GM18951 (cell line): ENCODE measurements around the gene GABRB1.

ENCODE experiments used
- POLR2A ChIP-seq: IDR thresholded peaks from 4 replicates; pipeline ENCODE4 v1.6.1; 2011; ENCODE audit warnings: mild to moderate bottlenecking; ENCODE audit not compliant: insufficient read length, insufficient read depth; ENCODE audit errors: extremely low read depth
- in situ Hi-C: fragments of 300-500 bp; cut with MboI; formaldehyde crosslinking; loops from one replicate; pipeline ENCODE4 v1.12.0; 2022; ENCODE audit warnings: low sequenced_read_pairs, mixed read lengths, inconsistent platforms; ENCODE audit not compliant: unreplicated experiment

GABRB1 gene

DNA sequence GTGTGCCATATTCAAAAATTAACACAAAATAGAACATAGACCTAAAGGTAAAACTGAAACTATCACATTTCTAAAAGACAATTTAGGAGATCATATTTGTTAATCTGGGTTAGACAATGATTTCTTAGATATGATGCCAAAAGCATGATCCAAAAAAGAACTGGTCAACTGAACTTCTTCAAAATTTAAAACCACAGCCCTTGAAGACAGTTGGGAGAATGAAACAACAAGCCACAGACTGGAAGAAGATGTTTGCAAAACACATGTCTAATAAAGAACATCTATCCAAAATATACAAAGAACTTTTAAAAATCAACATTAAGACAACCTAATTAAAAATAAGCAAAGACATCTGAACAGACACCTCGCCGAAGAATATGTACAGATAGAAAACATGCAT is 412.7 kb downstream of the GABRB1 start:
- in situ Hi-C loops: no loop called here

DNA sequence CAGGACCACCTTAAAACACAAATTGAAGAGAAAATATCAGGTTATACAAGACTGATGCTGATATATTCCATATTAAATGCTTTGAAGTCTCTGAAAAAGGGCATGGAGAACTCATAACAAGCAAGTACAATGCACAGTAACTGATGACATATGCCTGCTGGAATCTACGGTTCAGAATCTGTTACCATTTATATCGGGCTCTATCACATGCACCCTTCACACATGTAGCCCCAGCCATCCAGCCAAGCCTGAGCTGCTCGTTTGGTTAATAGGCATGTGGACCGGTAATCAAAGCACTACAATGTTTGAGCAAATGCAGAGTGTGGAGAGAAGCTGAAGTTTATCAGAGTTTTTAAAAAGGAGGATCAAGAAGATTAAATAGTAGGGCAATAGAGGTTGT is 420.3 kb downstream of the GABRB1 start:
- no peak for TF ChIP-seq POLR2A
- in situ Hi-C loops: no loop called here

More for the DNA sequence above, 412.7 kb downstream of the GABRB1 start:
- no peak for TF ChIP-seq POLR2A

DNA sequence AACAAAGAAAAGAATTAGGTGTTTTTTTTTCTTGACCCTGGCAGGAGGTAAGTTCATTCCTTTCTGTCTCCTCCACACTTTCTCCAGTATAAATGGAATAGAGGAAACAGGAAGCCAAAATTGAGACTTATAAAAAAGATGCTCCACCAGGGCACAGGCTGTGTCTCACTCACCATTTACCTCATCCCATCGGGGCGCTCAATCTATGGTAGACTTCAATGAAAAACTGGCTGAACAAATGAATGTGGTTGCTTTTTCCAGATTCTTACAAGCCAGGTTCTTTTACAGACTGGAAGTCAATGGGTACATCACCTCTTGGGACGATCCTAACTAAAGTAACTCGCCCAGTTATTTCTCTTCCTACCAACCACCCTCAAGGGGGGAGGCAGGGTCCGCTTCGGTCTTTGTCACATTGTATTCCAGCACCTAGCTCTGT is 431.4 kb downstream of the GABRB1 start:
- in situ Hi-C loops: no loop called here
- no peak for TF ChIP-seq POLR2A

DNA sequence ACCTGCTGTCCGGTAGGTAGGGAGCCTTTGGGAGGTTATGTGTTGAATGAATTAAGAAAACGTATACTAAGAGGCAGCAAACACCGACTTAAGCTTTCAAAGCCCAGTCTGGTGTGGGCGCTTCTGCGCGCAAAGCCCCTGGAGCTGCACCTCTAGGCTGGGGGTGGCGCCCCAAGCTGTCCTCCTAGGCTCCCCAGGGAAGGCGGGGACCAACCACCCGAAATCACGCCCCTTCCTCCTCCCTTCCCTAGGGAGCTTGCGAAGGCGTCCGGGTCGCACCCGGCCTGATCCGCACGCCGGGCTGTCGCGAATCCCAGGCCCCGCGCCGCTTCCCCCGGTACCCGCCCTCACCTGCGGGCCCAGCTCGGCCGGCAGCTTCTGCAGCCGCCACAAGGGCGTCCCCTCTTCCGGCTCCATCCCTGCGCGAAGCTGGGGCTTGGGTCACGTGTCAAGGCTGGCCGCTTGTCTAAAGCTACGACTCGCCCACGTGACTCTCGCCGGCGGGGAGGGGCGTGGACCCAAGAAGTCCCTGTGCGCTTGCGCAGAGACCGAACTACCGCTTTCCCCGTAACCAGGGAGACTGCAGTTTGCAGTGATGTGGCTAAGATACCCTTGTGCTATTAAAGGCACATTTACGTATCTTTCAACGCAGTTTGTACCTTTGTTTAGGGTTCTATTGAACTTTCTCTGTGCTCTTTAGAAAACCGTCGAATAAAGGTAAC is 432.0 kb downstream of the GABRB1 start, which contains the start of gene COMMD8:
Gene COMMD8, minus strand, starts transcription at position 468 of the 722 bp plus-strand sequence. Its CDS starts 51 bp downstream, at position 417.
- in situ Hi-C loops: no loop called here
- peak; percentile 93 for TF ChIP-seq POLR2A

DNA sequence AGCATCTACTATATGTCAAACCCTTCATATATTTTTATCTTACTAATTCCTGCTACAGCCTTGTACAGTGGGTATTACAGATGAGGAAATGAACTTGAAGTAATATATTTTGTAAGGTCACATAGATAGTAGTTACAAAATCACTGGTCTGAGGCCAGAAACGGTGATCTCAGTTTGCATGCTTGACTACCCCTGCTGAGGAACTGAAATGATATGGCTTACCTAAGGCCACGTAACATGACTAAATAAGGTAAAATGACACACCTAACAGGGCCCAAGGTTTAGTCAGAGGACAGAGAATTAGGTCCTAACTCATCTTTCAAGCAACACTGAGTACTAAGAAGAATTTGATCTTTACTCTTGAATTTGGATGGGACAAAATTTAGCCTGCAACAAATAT is 433.6 kb downstream of the GABRB1 start:
- in situ Hi-C loops: no loop called here
- TF ChIP-seq POLR2A: no peak

DNA sequence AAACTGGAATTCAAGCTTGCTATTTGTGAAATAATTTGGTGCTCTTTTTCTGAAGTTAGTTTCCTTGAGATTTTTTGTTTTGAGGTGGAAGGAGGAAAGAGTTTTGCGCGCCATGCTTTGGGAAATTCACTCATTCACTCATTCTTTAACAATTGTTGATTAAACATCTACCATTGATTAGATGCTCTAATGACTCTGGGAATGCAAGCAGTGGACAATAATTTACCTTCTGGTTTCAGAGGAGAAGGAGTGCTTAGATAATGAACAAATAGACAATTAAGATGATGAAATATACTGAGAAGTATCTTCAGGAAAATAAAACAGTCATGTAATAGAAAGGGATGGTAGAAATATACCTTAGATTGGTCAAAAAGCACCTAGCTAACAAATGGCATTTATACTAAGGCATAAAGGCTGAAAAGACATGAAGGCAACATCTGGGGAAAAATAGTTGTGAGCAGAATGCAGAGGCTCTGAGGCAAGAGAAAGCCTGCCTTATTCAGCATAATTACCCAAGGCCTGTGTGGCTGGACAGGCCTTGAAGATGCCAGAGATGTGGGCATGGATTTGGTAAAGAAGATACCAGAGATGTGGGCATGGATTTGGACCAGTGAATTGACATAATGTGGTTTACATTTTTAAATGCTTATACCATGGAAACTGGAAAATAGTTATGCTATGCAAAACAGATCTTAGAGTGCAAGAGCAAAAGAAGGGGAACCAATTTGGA is 434.9 kb downstream of the GABRB1 start:
- in situ Hi-C loops: no loop called here
- TF ChIP-seq POLR2A: no peak

DNA sequence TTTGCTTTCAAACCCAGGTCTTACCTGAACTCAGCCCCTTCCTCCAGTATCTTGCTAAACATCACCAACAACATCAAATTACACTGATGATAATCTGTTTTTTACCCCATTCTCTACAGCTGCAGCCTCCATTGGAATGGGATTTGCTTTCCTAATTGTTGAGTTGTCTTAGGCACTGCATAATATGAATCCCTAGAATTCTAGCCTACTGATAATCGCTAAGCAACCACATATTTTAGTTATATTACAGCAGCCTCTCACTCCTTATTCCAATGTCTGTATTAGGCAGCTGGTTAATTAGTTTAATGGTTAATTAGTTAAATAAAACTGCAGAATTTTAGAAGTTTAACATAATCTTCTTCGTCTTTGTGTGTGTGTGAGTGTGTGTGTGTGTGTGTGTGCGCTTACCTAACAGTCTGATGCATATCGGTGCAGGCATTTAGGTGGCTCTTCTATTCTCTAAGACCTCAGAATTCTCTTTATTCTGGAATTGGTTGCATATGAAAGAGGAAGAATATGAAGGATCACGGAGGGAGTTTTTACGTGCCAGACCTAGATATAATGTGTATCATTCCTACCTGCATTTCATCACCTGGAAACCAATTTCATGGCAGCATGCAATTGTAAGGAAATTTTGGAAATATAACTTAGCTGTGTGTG is 437.5 kb downstream of the GABRB1 start:
- in situ Hi-C loops: no loop called here
- TF ChIP-seq POLR2A: no peak

DNA sequence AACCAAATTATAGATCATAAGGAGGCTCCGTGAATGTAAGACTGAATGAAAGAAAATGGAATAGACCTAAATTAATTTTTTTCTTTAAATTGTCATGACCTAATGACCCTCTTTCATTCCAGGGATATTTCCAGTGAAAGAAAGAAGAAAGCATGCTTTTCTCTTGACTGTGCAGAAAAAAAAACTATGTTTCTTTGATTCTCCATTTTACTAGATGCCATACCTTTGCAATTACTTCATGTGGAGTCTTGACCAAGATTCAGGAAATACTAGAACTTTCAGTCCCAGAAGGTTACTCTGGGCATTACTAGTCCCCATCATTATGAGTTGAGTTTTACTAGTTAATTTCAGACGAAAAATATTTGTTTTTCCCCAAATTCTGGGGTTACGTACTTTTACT is 438.6 kb downstream of the GABRB1 start:
- in situ Hi-C loops: no loop called here
- TF ChIP-seq POLR2A: no peak

DNA sequence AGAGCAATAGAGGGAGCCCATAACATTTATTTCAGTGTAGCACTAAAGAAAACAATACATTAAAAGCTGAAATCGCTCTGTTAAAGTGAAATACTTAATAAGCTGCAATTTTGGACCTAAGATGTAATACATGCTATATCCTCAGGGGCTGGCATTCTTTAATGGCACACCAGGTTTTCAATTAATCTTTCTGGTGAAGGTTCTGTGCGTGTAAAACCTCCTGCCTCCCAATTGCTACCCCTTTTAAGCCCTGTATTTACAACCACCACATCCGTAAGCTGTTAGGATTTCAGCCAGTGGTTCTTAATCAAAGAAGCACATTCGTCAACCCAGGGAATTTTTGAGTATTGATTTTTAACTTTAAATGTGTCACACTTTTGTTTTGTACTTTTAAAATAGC is 439.7 kb downstream of the GABRB1 start:
- no peak for TF ChIP-seq POLR2A
- in situ Hi-C loops: no loop called here

DNA sequence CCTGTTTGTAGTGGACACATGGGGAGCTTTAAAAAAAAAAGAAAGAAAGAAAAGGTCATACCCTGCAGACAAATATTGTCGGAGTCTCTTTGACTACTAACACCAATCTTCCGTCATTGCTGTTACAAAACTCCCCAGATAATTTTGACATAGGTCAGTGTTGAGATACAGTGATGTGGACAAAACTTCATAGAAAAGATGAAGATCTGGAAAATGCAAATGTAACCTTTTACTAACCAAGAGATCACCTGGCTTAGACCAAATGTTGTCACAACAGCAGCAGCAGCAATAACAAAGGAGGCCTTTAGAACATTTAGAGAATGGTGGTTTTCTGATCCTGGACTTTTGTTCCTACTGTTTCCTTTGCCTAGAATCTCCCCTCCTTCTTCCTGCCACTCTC is 440.2 kb downstream of the GABRB1 start:
- in situ Hi-C loops: no loop called here
- no peak for TF ChIP-seq POLR2A

DNA sequence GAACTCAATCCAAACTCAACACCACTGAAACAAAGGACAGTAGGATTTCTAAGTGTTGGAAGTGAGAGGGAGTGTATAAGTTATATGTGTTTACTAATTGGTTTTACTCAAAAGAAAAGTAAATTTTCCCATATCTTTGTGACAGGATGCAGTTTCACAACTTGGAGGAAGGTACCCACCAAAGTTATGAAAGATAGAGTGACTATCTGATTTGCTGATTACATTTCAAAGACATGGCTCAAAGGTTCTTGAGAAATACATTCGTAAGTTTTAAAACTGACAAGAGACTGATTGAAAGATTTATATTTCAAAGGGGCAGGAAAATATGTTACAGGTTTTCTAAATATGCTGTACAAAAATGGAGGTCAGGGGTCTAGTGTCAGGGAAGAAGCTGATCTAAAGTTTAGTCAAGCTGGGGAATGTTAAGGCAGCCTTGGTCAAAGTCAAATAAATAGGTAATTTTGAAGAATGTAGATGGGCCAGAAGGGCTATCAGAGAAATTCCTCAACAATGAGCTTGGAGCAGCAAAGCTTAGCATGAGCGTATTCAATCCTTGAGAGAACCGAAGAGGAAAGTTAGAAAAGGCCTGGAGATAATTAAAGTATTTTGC is 441.9 kb downstream of the GABRB1 start:
- no peak for TF ChIP-seq POLR2A

DNA sequence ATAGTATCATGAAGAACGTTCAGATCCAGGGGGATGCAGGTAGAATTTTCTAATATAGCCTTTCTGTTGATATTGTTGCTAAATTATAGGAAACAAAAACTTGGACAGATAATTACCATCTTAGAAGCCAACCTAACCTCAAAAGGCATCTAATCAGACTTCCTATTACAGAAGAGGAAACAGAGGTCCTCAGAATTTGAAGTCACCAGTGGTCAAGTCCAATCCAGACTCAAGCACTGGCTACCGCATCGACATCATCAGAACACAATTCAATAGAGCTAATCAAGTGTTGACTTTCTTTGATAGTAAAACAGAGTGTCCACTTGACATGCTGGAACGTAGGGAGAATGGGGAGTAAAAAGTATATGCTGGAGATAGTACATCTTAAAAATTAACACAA is 443.4 kb downstream of the GABRB1 start:
- TF ChIP-seq POLR2A: no peak
- in situ Hi-C loops: no loop called here

More for the DNA sequence above, 441.9 kb downstream of the GABRB1 start:
- in situ Hi-C loops: no loop called here

DNA sequence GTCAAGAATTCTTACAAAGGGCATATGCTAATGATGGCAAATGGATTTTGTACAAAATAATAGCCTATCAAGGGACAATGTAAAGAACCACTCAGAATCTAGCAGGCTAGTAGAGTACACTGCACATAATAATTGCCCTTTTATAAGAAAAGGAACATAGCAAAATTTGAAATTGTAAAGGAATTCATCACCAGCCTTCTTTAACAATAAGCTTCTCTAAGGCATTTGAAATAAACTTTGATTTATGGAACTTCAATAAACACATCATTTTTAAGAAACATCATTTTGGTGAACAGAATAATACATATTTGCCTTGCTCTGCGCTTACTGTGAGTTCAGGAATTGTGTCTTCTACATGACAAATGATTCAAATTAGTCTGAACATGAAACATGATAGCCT is 444.0 kb downstream of the GABRB1 start:
- in situ Hi-C loops: no loop called here
- TF ChIP-seq POLR2A: no peak
